ENCODE data around the gene PRDM16.

DNA sequence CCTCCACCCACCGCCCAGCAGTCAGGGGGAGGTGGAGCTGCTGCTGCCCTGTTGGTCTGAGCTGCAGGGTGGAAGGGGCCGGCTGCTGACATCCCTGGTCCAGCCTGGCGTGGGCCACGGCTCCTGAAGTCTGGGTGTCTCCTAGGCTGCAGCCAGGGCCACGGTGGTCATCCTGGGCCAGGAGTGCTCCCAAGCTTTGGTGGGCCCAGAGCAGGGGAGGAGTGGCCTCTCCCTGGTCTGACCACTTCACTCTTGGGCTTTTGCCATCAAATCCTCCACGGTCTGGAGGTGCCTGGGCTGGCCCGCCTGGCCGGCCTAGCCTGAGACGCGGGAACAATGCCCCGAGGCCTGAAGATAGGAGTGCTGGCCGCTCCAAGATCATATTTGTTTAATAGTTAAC, 5.8 kb downstream of the PRDM16 start:
- no peak for TF ChIP-seq POLR2A (IDR thresholded peaks at IDR 0.05; ENCODE audit: low read length)
- TF ChIP-seq GATA1 (IDR thresholded peaks at IDR 0.05; ENCODE audit: low read depth, low read length), result no peak

Measured in erythroblast (primary cell).